Eye (tissue), 1 donor: ENCODE results near the gene STK4.

Experiments used
- DNase-seq: peaks from one replicate; pipeline ENCODE4 v3.0.0-alpha.2; 2015

Gene STK4

DNA sequence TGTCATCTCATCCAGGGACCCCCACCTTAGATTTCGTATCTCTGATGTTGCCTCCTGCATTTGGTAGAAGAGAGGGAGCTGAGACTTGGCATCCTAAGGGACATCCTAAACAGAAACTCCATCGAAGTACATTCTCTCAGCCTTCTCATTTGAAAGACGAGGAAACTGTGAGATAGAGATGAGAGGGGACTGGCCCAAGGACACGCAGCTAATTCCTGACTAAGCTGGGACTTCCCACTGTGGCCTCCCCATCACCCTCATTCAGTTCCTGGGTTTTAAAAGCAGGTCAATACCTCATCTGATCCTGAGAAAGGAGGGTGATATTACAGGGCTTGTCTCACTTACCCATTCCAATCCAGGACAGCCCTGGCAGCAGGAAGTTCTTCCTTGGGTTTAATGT lies 149.5 kb downstream of the STK4 start:
- no peak for DNase-seq

DNA sequence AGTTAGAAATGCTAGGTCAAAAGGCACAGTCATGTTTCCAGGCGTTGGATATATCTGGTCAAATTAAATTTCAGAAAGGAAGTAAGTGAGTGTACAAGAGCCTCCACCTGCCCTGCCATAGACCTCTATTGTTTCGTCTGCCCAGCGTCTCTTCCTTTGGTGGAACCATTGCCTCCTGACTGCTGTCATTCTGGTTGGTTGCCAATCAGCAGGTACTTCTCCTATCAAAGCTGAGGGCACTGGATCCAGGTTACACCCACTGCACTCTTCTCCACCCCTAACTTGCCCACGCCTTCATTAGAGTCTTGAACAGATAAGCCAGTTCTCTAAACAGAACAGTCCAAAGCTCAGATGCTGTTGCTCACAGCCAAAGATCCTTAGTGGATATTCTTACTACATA lies 151.3 kb downstream of the STK4 start:
- DNase-seq: no peak

DNA sequence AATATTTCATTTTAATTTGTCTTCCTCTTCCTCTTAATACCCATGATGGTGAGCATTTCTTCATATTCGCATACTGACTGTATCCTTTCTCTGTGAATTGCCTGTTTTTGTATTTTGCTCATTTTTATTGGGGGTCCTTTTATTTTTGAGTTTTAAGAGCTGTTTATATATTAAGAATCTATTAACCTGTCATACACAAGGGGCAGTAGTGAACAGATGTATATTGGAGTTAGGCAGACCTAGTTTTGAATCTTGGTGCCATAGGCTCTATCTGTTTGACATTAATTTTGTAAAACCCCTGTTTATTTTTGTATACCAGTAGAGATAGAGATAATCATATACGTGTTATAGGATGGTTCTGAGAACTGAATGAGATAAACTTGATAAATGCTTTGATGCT lies 151.7 kb downstream of the STK4 start:
- no peak for DNase-seq

DNA sequence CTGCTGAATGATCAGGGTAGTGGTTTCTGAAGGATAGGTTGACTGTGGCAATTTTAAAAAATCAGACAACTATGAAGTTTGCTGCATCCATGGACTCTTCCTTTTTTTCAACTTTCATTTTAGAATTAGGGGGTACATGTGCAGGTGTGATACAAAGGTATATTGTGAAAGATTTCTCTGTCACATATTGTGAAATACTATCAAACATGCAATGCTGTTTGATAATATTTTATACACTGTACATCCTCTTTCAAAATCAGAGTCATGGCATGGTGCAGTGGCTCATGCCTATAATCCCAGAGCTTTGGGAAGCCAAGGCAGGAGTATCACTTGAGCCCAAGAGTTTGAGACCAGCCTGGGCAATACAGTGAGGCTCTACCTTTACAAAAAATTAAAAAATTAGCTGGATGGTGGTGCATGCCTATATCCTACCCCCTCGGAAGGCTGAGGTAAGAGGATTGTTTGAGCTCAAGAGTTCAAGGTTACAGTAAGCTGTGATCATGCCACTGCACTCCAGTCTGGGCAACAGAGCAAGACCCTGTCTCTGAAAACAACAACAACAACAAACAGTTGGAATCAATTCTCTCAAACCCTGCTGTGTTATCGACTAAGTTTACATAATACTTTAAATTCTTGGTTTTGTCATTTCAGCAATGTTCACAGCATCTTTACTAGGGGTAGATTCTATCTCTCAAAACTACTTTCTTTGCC lies 153.4 kb downstream of the STK4 start:
- DNase-seq: no peak

DNA sequence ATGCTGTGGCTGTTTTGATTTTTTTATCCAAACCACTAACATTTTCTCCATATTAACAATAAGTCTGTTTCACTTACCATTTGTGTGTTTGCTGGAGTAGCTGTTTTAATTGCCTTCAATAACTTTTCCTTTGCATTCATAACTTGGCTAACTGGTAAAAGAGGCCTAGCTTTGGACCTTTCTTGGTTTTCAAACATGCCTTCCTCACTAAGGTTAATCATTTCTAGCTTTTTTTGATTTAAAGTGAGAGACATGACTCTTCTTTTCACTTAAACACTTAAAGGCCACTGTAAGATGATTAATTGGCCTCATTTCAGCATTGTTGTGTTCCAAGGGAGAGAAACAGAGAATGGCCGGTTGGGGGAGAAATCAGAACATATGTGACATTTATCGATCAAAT lies 155.1 kb downstream of the STK4 start:
- no peak for DNase-seq

DNA sequence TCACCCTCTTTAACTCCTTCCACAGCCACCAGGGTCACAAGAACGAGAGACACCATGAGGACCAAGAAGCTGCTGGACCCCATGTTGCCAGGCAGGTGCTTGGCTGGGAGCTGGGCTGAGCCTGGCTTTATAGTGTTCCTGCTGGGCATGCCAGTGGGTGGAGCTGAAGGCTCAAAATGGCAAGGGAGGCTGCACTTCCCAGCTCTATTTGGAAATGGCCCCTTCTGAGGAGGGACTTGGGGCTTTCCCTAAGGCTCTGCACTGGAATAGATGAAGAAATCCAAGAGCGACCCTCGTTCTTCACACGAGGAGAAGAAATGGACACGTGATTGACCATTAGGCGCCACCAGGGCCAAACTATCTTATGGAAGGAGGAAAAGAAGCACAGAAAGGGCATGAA lies 158.1 kb downstream of the STK4 start, which contains the start of gene WFDC12:
WFDC12 (minus strand) TSS at position 101 of the 400 bp plus-strand sequence; CDS start at position 83, 18 bp downstream.
- DNase-seq: no peak

DNA sequence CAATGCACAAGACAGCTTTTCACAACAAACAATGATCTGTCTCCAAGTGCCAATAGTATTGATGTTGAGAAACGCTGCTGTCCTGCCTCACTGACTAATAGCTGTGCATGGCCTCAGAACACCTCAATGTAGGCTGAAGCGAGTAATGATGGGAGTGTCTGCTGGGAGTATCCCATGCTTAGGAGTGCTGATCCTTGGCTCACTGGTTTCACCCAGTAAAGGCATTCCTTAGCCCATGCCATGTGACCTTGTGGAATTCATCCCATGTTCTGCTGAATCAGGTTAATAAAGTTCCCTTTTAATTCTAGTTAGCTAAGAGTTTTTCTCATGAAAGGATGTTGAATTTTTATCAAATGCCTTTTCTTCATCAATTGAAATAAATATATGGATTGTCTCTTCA lies 161.8 kb downstream of the STK4 start:
- no peak for DNase-seq
